Activated naive CD4-positive, alpha-beta T cell treated with anti-CD3 and anti-CD28 coated beads, Interleukin-2, amount 50 U/mL, for 24 hours (primary cell): ENCODE results near the gene CD300E.
A peak's percentile ranks its signal among the peaks of the same experiment; 100 is the strongest.

ENCODE experiments used
- H3K27ac Mint-ChIP-seq: one replicate; pipeline ENCODE4 v1.8.0; 2021; ENCODE audit warnings: mild to moderate bottlenecking, mixed read lengths
- H3K27me3 Mint-ChIP-seq: one replicate; pipeline ENCODE4 v1.8.0; 2021; ENCODE audit warnings: mixed read lengths
- H3K36me3 Mint-ChIP-seq: one replicate; pipeline ENCODE4 v1.8.0; 2021; ENCODE audit warnings: mixed read lengths
- H3K4me1 Mint-ChIP-seq: one replicate; pipeline ENCODE4 v1.8.0; 2021; ENCODE audit warnings: mixed read lengths
- H3K4me3 Mint-ChIP-seq: one replicate; pipeline ENCODE4 v1.8.0; 2021; ENCODE audit warnings: mild to moderate bottlenecking, mixed read lengths
- H3K9me3 Mint-ChIP-seq: one replicate; pipeline ENCODE4 v1.8.0; 2021; ENCODE audit warnings: mixed read lengths

Gene CD300E

GRCh38 chr17:74568106-74568873 is 55.2 kb downstream of the CD300E start:
- H3K9me3 Mint-ChIP-seq: no peaks in the 10 kb centered on the region
- no peak overlapping the region for H3K27ac Mint-ChIP-seq
- H3K4me3 Mint-ChIP-seq: no peak overlapping the region
- no peaks in the 10 kb centered on the region for H3K36me3 Mint-ChIP-seq
- H3K4me1 Mint-ChIP-seq: no peaks in the 10 kb centered on the region
- H3K27me3 Mint-ChIP-seq: peaks cover 11% of the 10 kb centered on the region

DNA sequence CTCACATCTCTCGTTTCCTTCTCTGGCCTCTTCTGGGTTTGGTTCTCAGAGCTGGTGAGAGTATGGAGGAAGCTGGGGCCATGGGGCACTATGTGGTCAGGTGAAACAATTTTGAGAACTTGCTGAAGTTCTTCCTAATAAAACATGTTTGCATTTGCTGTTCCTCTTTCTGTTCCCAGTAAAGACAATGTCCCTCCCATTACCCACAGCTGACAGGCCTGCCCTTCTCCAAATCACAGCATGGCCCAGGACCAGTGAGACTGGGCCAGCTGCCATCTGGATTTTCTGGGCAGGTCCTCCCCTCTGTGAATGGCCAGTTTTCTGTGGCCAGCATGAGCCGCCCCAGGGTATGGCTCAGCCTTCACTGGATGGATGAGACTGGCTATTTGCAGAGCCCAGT is 56.1 kb downstream of the CD300E start, which contains the start of gene CD300H:
Gene CD300H (minus strand): TSS at position 113 of the 400 bp plus-strand sequence.
- H3K36me3 Mint-ChIP-seq: no peaks in the 10 kb centered on the region
- no peak within 1 kb of the TSS for H3K4me3 Mint-ChIP-seq
- no peak within 1 kb of the TSS for H3K27ac Mint-ChIP-seq
- H3K9me3 Mint-ChIP-seq: no peaks in the 10 kb centered on the region
- H3K4me1 Mint-ChIP-seq: no peaks in the 10 kb centered on the region
- peaks cover 11% of the 10 kb centered on the region for H3K27me3 Mint-ChIP-seq

DNA sequence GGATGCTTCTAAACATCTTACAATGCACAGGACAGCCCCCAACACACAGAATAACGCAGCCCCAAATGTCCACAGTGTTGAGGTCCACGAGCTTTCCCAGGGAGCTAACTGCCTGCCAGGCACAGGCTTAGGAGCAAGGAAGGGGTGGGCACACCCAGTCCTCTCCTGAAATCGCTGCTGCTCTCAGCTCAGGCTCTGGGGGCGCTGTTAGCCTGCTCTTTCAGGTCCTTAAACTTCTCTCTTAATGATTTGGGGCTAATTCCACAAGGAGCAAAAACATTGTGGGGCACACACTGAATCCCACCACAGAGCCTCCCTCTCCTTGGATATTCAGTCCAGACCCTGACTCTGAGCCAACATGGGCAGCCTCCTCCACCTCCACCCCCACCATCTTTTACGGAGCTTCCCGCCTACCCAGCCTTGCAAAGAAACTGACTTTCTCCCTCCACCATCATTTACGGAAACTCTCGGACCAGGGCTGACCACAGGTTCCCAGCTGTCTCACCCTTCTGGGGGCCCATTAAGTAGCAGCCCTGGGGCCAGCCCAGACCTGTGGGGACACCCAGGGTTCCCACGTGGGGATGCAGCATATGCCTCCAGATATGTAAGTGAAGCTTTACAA is 57.3 kb downstream of the CD300E start:
- Mint-ChIP-seq H3K27ac (no peak overlapping the region), H3K9me3 (no peaks in the 10 kb centered on the region), H3K27me3 (peaks cover 11% of the 10 kb centered on the region), H3K4me1 (no peaks in the 10 kb centered on the region), H3K4me3 (no peak overlapping the region), H3K36me3 (no peaks in the 10 kb centered on the region)

DNA sequence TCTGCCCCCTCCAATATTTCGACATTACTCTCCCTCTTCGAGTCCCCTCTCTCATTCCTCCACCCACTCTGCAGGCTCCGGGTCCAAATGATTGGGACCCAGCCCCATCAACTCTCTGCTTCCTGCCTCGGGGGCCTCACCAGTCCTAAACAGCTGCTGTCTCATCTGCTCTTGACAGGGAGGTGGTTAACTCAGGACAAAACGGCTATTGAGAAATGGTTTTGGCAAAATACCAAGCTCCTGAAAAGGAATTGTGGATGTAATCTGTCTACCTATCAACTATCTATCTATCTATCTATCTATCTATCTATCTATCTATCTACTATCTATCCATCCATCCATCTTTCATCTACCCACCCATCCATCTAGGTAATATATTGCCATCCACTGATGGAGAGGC is 58.4 kb downstream of the CD300E start:
- no peak overlapping the region for H3K4me3 Mint-ChIP-seq
- peaks cover 11% of the 10 kb centered on the region for H3K27me3 Mint-ChIP-seq
- H3K27ac Mint-ChIP-seq: no peak overlapping the region
- H3K4me1 Mint-ChIP-seq: no peaks in the 10 kb centered on the region
- H3K36me3 Mint-ChIP-seq: no peaks in the 10 kb centered on the region
- H3K9me3 Mint-ChIP-seq: no peaks in the 10 kb centered on the region

- Mint-ChIP-seq H3K4me1 (peaks cover 9% of the 10 kb centered on the region), H3K36me3 (no peaks in the 10 kb centered on the region), H3K27me3 (peaks cover 7% of the 10 kb centered on the region), H3K4me3 (no peak overlapping the region), H3K9me3 (no peaks in the 10 kb centered on the region), H3K27ac (peak overlapping the region; percentile 1)
Measured at GRCh38 chr17:74563358-74563757, 60.2 kb downstream of the CD300E start.

DNA sequence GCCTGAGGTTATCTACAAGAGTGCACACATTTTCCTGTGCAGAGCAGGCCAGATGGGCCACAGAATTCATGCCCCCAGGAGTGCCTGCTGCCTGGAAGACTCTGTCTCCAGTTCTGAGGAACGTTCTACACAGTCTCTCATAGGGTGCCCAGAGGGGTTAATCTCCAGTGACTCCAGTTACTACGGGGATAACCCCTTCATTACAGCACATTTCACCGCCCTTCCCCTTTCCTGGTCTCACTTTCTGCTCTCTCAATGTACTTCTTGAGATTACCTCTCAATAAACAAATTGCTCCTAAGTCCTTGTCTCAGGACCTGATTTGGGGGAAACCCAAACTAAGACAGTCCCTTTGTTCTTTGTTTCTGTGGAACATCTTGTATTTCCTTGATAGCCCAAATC is 62.0 kb downstream of the CD300E start:
- no peak overlapping the region for H3K27ac Mint-ChIP-seq
- no peak overlapping the region for H3K4me3 Mint-ChIP-seq
- no peaks in the 10 kb centered on the region for H3K9me3 Mint-ChIP-seq
- peaks cover 5% of the 10 kb centered on the region for H3K27me3 Mint-ChIP-seq
- peaks cover 9% of the 10 kb centered on the region for H3K4me1 Mint-ChIP-seq
- H3K36me3 Mint-ChIP-seq: no peaks in the 10 kb centered on the region
